ENCODE measurements around the gene NUDCD3. TPM values are rescaled to one million over a fixed set of nuclear protein-coding genes. Genes with fewer than 3 reads are reported as not detected.

Gene NUDCD3
- total RNA-seq, 1 donor: 47.1 TPM

DNA sequence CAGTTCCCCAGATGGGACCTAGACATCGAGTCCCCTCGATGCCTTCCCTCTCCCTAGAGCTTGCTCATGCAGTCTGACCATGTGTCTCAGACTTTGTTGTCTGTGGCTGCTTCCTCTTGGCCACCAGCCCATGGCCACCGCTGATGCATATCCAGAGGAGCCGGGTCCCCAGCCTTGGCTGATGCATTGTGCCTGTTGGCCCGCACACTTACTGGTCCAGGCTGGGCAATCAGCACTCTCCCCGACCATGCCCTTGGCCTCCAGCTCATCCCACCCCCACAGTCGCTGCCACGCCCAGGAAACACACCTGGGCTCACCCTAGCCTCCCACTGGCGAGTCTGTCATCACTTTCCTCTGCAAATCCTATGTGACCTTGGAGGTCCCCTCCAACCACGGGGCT lies 40.5 kb upstream of the NUDCD3 start:
- no peak overlapping the region for H3K4me3 ChIP-seq (ENCODE audit: low read depth, low read length)
- TF ChIP-seq CTCF (IDR thresholded peaks at IDR 0.05; ENCODE audit: insufficient read depth, low read length): no peak
- DNase-seq (ENCODE audit: low read depth): no peak

- H3K4me3 ChIP-seq (ENCODE audit: low read depth, low read length): no peak overlapping the region
- DNase-seq (ENCODE audit: low read depth): no peak
- no peak for TF ChIP-seq CTCF (IDR thresholded peaks at IDR 0.05; ENCODE audit: insufficient read depth, low read length)
Measured at GRCh38 chr7:44524811-44525388, 34.4 kb upstream of the NUDCD3 start.

GRCh38 chr7:44522315-44522714 lies 31.9 kb upstream of the NUDCD3 start:
- no peak for DNase-seq (ENCODE audit: low read depth)
- no peak for TF ChIP-seq CTCF (IDR thresholded peaks at IDR 0.05; ENCODE audit: insufficient read depth, low read length)

DNA sequence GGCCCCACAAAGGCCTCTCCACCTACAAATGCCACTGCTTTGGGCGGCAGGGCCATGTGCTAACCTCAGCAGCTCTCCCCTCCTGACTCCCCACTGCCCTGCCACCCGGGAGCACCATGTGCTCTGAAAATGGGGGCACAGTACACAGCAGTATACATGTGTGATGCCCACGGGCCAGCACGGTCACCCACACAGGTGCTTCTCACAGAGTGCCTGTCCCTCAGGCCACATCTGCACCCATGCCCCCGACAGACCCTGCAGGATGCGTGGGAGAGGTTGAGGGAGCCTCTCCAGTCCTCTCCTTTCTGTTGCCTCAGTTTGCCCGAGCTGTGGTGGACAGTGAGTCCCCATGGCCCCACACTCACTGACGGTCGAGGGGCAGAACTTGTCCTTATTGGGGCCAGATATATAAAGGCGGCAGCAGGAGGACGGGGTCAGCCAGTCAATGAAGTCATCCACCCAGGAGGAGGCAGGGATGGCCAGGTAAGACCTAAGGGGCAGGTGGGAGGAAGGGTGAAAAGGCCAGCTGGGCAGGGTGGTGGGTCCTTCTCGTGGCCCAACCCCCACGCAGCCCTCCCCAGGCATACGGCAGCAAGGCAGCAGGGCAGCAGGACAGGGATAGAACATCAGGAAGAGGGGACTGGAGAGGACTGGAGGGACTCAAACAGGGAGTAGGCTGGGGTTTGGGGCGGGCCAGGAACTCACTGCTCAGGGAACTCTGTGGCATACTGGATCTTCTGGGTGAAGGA lies 31.1 kb upstream of the NUDCD3 start:
- H3K4me3 ChIP-seq (ENCODE audit: low read depth, low read length): no peak overlapping the region
- no peak for DNase-seq (ENCODE audit: low read depth)
- TF ChIP-seq CTCF (IDR thresholded peaks at IDR 0.05; ENCODE audit: insufficient read depth, low read length): no peak

More at GRCh38 chr7:44522315-44522714, 31.9 kb upstream of the NUDCD3 start:
- H3K4me3 ChIP-seq (ENCODE audit: low read depth, low read length): no peak overlapping the region

GRCh38 chr7:44520574-44520973 lies 30.1 kb upstream of the NUDCD3 start:
- H3K4me3 ChIP-seq (ENCODE audit: low read depth, low read length): no peak overlapping the region
- no peak for TF ChIP-seq CTCF (IDR thresholded peaks at IDR 0.05; ENCODE audit: insufficient read depth, low read length)
- DNase-seq (ENCODE audit: low read depth): no peak

DNA sequence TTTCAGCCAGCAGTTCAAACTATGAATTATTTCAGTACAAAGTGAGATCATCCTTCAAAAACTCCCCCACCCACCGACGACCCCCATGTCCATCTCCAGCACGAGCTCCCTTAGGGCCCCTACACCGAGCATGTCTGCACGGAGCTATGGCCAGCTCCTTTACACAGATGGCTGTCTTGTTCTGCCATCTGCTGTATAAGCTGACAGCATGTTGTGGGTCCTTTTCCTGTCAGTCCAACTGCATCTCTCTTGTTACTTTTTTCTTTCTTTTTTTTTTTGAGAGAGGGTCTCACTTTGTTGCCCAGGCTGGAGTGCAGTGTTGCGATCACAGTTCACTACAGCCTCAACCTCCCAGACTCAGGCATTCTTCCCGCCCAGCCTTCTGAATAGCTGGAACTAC lies 29.1 kb upstream of the NUDCD3 start:
- no peak overlapping the region for H3K4me3 ChIP-seq (ENCODE audit: low read depth, low read length)
- TF ChIP-seq CTCF (IDR thresholded peaks at IDR 0.05; ENCODE audit: insufficient read depth, low read length): no peak
- no peak for DNase-seq (ENCODE audit: low read depth)
